Fibroblast of villous mesenchyme (primary cell): ENCODE measurements around the gene SLC22A25. TPM values are rescaled to one million over a fixed set of nuclear protein-coding genes. Genes with fewer than 3 reads are reported as not detected.
A peak's percentile ranks its signal among the peaks of the same experiment; 100 is the strongest.
"Not testable (repeated sequence)": the region's sequence is repeated elsewhere in the genome, so short reads cannot be mapped to it uniquely, and the experiment has no call there.

Experiments
- DNase-seq: peaks from one replicate; pipeline ENCODE4 v3.0.0-alpha.2; 2010; ENCODE audit warnings: low read depth
- H3K4me3 ChIP-seq: 2 replicates; pipeline ENCODE4 v1.5.1; 2011; ENCODE audit warnings: low read depth, mild to moderate bottlenecking, low read length
- total RNA-seq: library from RNA; depleted of rRNA; stranded (reverse); fragments of >200 nt; gene quantifications from 2 replicates; pipeline ENCODE4 v1.2.3, GENCODE V29; 2012
- TF ChIP-seq, protein P1 (sequence below): IDR thresholded peaks from 2 replicates; pipeline ENCODE4 v1.5.1; 2012; ENCODE audit warnings: low read depth, mild to moderate bottlenecking, low read length; ENCODE audit not compliant: insufficient read depth

The SLC22A25 gene
- total RNA-seq, 1 donor, result not detected

DNA sequence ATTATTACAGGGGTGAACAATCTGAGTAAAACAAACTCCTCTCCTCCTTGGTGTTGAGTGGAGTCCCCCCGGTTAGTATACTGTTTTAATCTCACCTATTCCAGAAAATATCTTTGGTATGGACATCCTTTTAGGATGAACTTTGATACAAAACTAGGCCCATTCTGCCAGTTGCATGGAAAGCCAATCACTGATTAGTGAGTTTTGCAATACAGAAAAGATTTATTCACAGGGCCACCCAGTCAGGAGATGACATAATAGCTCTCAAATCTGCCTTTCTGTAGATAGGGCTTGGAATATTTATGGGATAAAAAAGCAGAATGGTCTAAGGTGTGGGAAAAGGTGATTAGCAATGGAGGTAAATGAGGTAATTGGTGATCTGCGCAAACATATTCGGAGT lies 30.3 kb upstream of the SLC22A25 start:
- TF ChIP-seq, protein P1, sequence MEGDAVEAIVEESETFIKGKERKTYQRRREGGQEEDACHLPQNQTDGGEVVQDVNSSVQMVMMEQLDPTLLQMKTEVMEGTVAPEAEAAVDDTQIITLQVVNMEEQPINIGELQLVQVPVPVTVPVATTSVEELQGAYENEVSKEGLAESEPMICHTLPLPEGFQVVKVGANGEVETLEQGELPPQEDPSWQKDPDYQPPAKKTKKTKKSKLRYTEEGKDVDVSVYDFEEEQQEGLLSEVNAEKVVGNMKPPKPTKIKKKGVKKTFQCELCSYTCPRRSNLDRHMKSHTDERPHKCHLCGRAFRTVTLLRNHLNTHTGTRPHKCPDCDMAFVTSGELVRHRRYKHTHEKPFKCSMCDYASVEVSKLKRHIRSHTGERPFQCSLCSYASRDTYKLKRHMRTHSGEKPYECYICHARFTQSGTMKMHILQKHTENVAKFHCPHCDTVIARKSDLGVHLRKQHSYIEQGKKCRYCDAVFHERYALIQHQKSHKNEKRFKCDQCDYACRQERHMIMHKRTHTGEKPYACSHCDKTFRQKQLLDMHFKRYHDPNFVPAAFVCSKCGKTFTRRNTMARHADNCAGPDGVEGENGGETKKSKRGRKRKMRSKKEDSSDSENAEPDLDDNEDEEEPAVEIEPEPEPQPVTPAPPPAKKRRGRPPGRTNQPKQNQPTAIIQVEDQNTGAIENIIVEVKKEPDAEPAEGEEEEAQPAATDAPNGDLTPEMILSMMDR, result no peak
- no peak for DNase-seq
- H3K4me3 ChIP-seq, result no peak overlapping the region

DNA sequence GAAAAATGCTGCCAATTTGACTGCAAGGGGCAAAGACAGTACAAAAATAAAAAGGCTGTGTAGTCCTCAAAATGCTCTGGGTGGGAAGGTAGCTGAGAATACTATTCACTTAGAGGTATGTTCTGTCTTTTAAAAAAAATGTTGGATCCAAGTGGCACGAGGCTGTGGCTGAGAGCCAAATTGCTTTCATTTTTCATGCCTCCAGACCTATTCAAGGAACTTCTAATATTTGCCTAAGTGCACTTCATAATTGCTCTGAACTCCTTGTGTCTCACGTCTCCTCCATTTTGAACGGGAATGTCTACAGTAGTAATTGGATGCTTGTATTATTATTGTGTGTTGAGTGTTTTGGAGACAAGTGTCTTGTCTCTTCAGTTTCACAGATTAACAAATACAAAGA lies 19.1 kb upstream of the SLC22A25 start:
- no peak for DNase-seq
- no peak overlapping the region for H3K4me3 ChIP-seq
- TF ChIP-seq, protein P1, result no peak

DNA sequence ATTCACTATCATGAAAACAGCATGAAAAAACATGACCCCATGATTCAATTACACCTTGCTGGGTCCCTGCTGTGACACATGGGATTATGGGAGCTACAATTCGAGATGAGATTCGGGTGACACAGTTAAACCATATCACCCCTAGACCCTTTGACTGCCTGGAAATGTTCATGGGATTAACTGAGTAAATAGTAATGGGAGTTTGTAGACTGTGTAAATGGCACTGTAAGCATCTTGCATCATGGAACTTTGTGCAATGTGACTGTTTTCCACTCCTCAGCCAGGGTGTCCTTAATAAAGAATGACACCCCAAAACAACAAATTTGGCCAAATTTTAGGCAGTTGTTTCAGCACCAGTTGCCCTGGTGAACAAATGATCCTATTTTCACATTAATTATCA lies 7.9 kb upstream of the SLC22A25 start:
- no peak overlapping the region for H3K4me3 ChIP-seq
- no peak for DNase-seq
- TF ChIP-seq, protein P1, result no peak

DNA sequence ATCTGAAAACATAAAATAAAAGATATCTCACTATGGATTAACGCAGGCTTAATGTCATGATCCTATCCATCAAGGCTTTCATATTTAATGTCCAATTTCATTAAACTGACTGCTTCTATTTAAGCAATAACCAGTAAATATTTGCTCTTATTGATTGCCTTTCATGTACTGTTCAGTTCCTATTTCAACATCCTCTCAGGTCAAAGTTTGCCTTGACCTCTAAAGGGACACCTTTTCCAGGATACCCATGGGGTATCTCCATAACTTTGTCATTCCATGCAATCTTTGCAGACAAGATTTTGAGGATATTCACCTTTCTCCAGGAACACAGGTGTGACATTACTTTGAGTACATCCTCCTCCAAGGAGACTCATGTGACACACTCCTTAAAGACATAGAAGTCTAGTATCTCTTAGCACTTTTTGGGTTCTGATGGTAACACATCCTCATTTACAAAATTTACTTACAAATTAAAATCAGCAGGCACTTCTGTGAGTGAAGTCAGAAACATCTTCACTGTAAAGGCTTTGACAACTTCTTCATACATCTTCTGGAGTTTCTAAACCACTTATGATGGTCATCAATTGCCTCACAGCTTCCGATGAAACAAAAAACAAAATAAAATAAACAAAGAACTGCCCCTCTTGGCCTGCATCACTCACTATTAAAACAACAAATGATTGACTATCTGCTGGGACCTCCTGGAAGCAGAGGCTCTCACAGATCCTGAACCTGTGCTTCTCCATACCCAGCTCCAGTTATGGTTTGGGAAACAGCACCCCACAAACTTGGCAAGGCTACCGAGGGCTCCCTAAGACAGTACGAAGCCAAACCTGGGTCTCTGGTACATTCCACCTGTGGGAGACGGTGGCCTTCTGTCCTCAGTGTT lies 7.0 kb upstream of the SLC22A25 start:
- no peak for DNase-seq
- TF ChIP-seq, protein P1, result no peak
- no peak overlapping the region for H3K4me3 ChIP-seq

DNA sequence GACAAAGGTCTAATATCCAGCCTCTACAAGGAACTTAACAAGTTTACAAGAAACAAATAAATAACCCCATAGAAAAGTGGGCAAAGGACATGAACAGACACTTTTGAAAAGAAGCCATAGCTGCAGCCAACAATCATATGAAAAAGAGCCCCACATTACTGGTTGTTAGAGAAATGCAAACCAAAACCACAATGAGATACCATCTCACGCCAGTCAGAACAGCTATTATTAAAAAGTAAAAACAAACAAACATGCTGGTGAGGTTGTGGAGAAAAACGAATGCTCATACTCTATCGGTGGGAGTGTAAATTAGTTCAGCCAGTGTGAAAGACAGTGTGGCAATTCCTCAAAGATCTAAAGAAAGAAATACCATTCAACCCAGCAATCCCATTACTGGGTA lies 5.6 kb upstream of the SLC22A25 start:
- TF ChIP-seq, protein P1, result no peak
- DNase-seq, result no peak
- H3K4me3 ChIP-seq, result no peak overlapping the region

DNA sequence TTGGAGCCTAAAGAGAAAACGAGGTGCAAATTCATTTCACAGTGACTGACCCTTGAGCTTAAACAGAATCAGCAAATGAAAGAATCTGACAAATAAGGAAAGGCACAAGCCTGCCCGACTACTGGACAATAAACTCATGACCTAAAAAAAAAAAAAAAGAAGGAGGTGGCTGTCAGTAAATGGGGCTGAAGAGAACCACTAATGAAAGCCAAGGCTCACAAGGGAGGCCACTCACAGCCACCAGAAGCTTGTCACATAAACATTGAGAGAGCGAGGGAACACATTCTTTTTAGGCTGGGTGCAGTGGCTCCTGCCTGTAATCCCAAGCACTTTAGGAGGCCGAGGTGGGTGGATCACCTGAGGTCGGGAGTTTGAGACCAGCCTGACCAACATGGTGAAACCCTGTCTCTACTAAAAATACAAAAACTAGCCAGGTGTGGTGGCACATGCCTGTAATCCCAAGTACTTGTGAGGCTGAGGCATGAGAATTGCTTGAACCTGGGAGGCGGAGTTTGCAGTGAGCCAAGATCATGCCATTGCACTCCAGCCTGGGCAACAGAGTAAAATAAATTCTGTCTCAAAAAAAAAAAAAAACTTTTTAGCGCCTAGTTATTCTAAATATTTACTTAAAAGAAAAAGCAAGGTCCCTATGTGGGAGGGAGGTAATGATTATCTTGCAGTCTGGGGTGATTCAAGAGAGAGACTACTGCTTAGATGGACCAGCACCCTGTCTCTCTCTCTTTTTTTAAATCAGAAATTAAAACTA lies 4.0 kb upstream of the SLC22A25 start:
- H3K4me3 ChIP-seq, DNase-seq: not testable (repeated sequence)

DNA sequence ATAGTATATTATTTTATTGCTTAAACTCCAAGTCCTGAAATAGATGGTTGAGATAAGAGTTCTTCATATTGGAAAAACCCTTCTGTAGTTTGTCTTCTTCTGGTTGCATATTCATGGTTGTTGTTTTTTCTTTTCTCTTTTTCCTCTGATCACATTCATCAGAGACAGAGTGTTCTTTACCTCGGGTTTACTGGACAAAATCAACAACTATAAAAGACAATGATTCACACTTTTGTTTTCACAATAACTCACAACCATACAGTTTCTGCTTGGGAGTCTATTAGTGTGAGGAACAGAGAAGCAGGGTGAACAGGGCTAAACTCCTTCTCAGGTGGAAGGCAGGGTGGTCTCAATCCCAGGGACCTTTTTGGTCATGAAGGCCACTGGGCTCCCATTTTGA lies 2.6 kb upstream of the SLC22A25 start:
- TF ChIP-seq, protein P1, result no peak
- no peak overlapping the region for H3K4me3 ChIP-seq
- peak; percentile 36 for DNase-seq
